HUES6 (cell line): ENCODE data around the gene SETD1B.
A peak's percentile ranks its signal among the peaks of the same experiment; 100 is the strongest.
"Not testable (repeated sequence)": the region's sequence is repeated elsewhere in the genome, so short reads cannot be mapped to it uniquely, and the experiment has no call there.

Source experiments
- H3K27ac ChIP-seq: 2 replicates; pipeline ENCODE4 v1.7.0; 2013; ENCODE audit warnings: low read depth, mild to moderate bottlenecking, low read length, inconsistent platforms
- H3K27me3 ChIP-seq: 2 replicates; pipeline ENCODE4 v1.6.1; 2013; ENCODE audit warnings: low read length; ENCODE audit not compliant: control insufficient read depth, insufficient read depth
- H3K36me3 ChIP-seq: 2 replicates; pipeline ENCODE4 v1.6.1; 2013; ENCODE audit warnings: low read length; ENCODE audit not compliant: control insufficient read depth, insufficient read depth
- H3K4me1 ChIP-seq: 2 replicates; pipeline ENCODE4 v1.6.1; 2013; ENCODE audit warnings: low read length; ENCODE audit not compliant: control insufficient read depth, insufficient read depth
- H3K4me3 ChIP-seq: 2 replicates; pipeline ENCODE4 v1.5.1; 2013; ENCODE audit warnings: low read depth, low read length
- H3K9ac ChIP-seq: one replicate; pipeline ENCODE4 v1.6.1; 2013; ENCODE audit warnings: mild to moderate bottlenecking, low read length
- H3K9me3 ChIP-seq: 2 replicates; pipeline ENCODE4 v1.6.1; 2013; ENCODE audit warnings: low read depth, low read length; ENCODE audit not compliant: control insufficient read depth, insufficient read depth

The SETD1B gene

GRCh38 chr12:121803861-121804416 is at the start of gene SETD1B:
Gene SETD1B, plus strand, starts transcription at chr12:121804009. Its CDS starts 729 bp downstream, at chr12:121804738.
- Histone ChIP-seq H3K4me1 (peaks cover 19% of the 10 kb centered on the region), H3K36me3 (peaks cover 28% of the 10 kb centered on the region), H3K27ac (peak within 1 kb of the TSS; percentile 100), H3K27me3 (no peaks in the 10 kb centered on the region), H3K9me3 (no peaks in the 10 kb centered on the region), H3K9ac (peak within 1 kb of the TSS; percentile 100), H3K4me3 (peak within 1 kb of the TSS; percentile 74)

- Histone ChIP-seq H3K9me3 (no peaks in the 10 kb centered on the region), H3K4me1 (no peaks in the 10 kb centered on the region), H3K4me3 (no peak overlapping the region), H3K9ac (no peak overlapping the region), H3K27me3 (no peaks in the 10 kb centered on the region), H3K36me3 (peaks cover 42% of the 10 kb centered on the region), H3K27ac (no peak overlapping the region)
Observed at GRCh38 chr12:121754836-121755235, 49.0 kb upstream of the SETD1B start.

GRCh38 chr12:121755591-121755990 is 48.2 kb upstream of the SETD1B start:
- H3K9ac ChIP-seq: no peak overlapping the region
- H3K4me3 ChIP-seq: no peak overlapping the region
- H3K27me3 ChIP-seq: no peaks in the 10 kb centered on the region
- peaks cover 35% of the 10 kb centered on the region for H3K36me3 ChIP-seq
- no peaks in the 10 kb centered on the region for H3K9me3 ChIP-seq
- no peaks in the 10 kb centered on the region for H3K4me1 ChIP-seq
- H3K27ac ChIP-seq: no peak overlapping the region

- not testable (repeated sequence) for H3K27ac ChIP-seq, H3K4me3 ChIP-seq, H3K9me3 ChIP-seq, H3K9ac ChIP-seq, H3K27me3 ChIP-seq, H3K4me1 ChIP-seq
- peaks cover 36% of the 10 kb centered on the region for H3K36me3 ChIP-seq
Observed at GRCh38 chr12:121758536-121758935, 45.3 kb upstream of the SETD1B start.

GRCh38 chr12:121762269-121762668 is 41.5 kb upstream of the SETD1B start:
- no peak overlapping the region for H3K4me3 ChIP-seq
- H3K27ac ChIP-seq: no peak overlapping the region
- H3K4me1 ChIP-seq: peaks cover 7% of the 10 kb centered on the region; the same call in 1 of the 2 replicates
- peaks cover 26% of the 10 kb centered on the region for H3K36me3 ChIP-seq
- no peak overlapping the region for H3K9ac ChIP-seq
- H3K27me3 ChIP-seq: no peaks in the 10 kb centered on the region
- H3K9me3 ChIP-seq: no peaks in the 10 kb centered on the region

- Histone ChIP-seq H3K27ac (no peak overlapping the region; the same call in 1 of the 2 replicates), H3K9me3 (no peaks in the 10 kb centered on the region), H3K4me1 (peaks cover 7% of the 10 kb centered on the region; the same call in 1 of the 2 replicates), H3K9ac (no peak overlapping the region), H3K36me3 (peaks cover 31% of the 10 kb centered on the region), H3K27me3 (no peaks in the 10 kb centered on the region), H3K4me3 (no peak overlapping the region)
Observed at GRCh38 chr12:121764808-121765207, 39.0 kb upstream of the SETD1B start.

GRCh38 chr12:121765573-121765972 is 38.2 kb upstream of the SETD1B start:
- peaks cover 13% of the 10 kb centered on the region; the same call in 1 of the 2 replicates for H3K4me1 ChIP-seq
- H3K27me3 ChIP-seq: no peaks in the 10 kb centered on the region
- H3K4me3 ChIP-seq: no peak overlapping the region
- H3K36me3 ChIP-seq: peaks cover 31% of the 10 kb centered on the region
- H3K9me3 ChIP-seq: no peaks in the 10 kb centered on the region
- no peak overlapping the region for H3K27ac ChIP-seq
- H3K9ac ChIP-seq: no peak overlapping the region

GRCh38 chr12:121766290-121767039 is 37.3 kb upstream of the SETD1B start:
- Histone ChIP-seq H3K27ac (no peak overlapping the region), H3K4me1 (peaks cover 20% of the 10 kb centered on the region; the same call in 1 of the 2 replicates), H3K9me3 (no peaks in the 10 kb centered on the region), H3K4me3 (no peak overlapping the region), H3K36me3 (peaks cover 28% of the 10 kb centered on the region), H3K27me3 (no peaks in the 10 kb centered on the region), H3K9ac (no peak overlapping the region)

GRCh38 chr12:121767525-121768016 is 36.2 kb upstream of the SETD1B start:
- Histone ChIP-seq H3K27ac (no peak overlapping the region), H3K9ac (no peak overlapping the region), H3K4me1 (peaks cover 20% of the 10 kb centered on the region; the same call in 1 of the 2 replicates), H3K9me3 (no peaks in the 10 kb centered on the region), H3K36me3 (peaks cover 19% of the 10 kb centered on the region), H3K27me3 (no peaks in the 10 kb centered on the region), H3K4me3 (no peak overlapping the region)

GRCh38 chr12:121769297-121769830 is 34.4 kb upstream of the SETD1B start:
- no peak overlapping the region for H3K27ac ChIP-seq
- peaks cover 23% of the 10 kb centered on the region; the same call in 1 of the 2 replicates for H3K4me1 ChIP-seq
- H3K4me3 ChIP-seq: no peak overlapping the region
- H3K9ac ChIP-seq: no peak overlapping the region
- H3K27me3 ChIP-seq: no peaks in the 10 kb centered on the region
- H3K9me3 ChIP-seq: no peaks in the 10 kb centered on the region
- peaks cover 10% of the 10 kb centered on the region for H3K36me3 ChIP-seq

- Histone ChIP-seq H3K4me1 (peaks cover 27% of the 10 kb centered on the region; the same call in 1 of the 2 replicates), H3K9ac (no peak overlapping the region), H3K27ac (no peak overlapping the region)
Observed at GRCh38 chr12:121769831-121770301, 33.9 kb upstream of the SETD1B start.

More at GRCh38 chr12:121769831-121770301, 33.9 kb upstream of the SETD1B start:
- Histone ChIP-seq H3K36me3 (peaks cover 5% of the 10 kb centered on the region), H3K4me3 (no peak overlapping the region), H3K9me3 (no peaks in the 10 kb centered on the region), H3K27me3 (no peaks in the 10 kb centered on the region)
